ENCODE measurements around the gene GGA3.
A peak's percentile ranks its signal among the peaks of the same experiment; 100 is the strongest.
"Not testable (repeated sequence)": the region's sequence is repeated elsewhere in the genome, so short reads cannot be mapped to it uniquely, and the experiment has no call there.

GGA3 gene

DNA sequence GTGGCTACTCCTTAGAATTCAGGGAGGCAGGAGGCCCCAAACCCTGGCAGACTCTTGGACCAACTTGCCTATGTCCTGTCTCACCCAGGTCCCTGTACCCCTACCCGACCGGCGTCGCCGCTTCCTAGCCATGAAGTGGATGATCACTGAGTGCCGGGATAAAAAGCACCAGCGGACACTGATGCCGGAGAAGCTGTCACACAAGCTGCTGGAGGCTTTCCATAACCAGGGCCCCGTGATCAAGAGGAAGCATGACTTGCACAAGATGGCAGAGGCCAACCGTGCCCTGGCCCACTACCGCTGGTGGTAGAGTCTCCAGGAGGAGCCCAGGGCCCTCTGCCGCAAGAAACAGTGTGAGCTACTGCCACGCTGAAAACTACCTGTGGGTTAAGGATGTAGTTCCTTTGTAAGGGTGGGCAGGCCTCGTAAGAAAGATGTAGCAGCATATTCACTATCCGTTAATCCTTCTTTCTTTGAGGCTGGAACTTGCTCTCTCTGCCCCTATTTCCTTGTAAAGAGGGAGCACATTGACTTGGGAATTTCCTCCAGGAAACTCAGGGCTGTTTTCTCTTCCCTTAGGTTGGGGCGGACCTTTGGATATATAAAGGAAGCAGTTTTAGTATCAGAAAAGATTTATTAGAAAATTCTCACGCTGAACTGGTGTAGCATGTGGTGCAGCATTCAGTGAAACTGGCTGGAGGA, 4.4 kb upstream of the GGA3 start:
- DNase-seq (ENCODE audit: insufficient read length, low spot score) (no peak), FAIRE-seq (no peak)

GRCh38 chr17:75263055-75263454, 1.6 kb upstream of the GGA3 start:
- DNase-seq (ENCODE audit: insufficient read length, low spot score) (no peak), FAIRE-seq (no peak)
- TF ChIP-seq SPI1 (IDR thresholded peaks at IDR 0.05; ENCODE audit: low read depth, low read length) (no peak), PAX5 (IDR thresholded peaks at IDR 0.05; ENCODE audit: insufficient read depth, low read length, severe bottlenecking) (no peak), POU2F2 (IDR thresholded peaks at IDR 0.05; ENCODE audit: low read depth, low read length) (no peak), TAF1 (IDR thresholded peaks at IDR 0.05; ENCODE audit: low read depth, low read length) (no peak), POLR2AphosphoS5 (IDR thresholded peaks at IDR 0.05; ENCODE audit: low read depth, low read length) (no peak)

More for the DNA sequence above, 4.4 kb upstream of the GGA3 start:
- TF ChIP-seq POLR2A (IDR thresholded peaks at IDR 0.05; ENCODE audit: low read depth, low read length) (no peak), PAX5 (IDR thresholded peaks at IDR 0.05; ENCODE audit: insufficient read depth, low read length, severe bottlenecking) (no peak), TAF1 (IDR thresholded peaks at IDR 0.05; ENCODE audit: low read depth, low read length) (no peak), POLR2AphosphoS5 (IDR thresholded peaks at IDR 0.05; ENCODE audit: low read depth, low read length) (no peak), POU2F2 (IDR thresholded peaks at IDR 0.05; ENCODE audit: low read depth, low read length) (no peak), SPI1 (IDR thresholded peaks at IDR 0.05; ENCODE audit: low read depth, low read length) (no peak)

GRCh38 chr17:75262112-75262606, 753 bp upstream of the GGA3 start:
- TF ChIP-seq POU2F2 (IDR thresholded peaks at IDR 0.05; ENCODE audit: low read depth, low read length) = no peak
- TF ChIP-seq PAX5 (IDR thresholded peaks at IDR 0.05; ENCODE audit: insufficient read depth, low read length, severe bottlenecking) = no peak
- TF ChIP-seq SPI1 (IDR thresholded peaks at IDR 0.05; ENCODE audit: low read depth, low read length) = no peak
- no peak for TF ChIP-seq TAF1 (IDR thresholded peaks at IDR 0.05; ENCODE audit: low read depth, low read length)
- no peak for TF ChIP-seq POLR2AphosphoS5 (IDR thresholded peaks at IDR 0.05; ENCODE audit: low read depth, low read length)
- no peak for TF ChIP-seq POLR2A (IDR thresholded peaks at IDR 0.05; ENCODE audit: low read depth, low read length)
- DNase-seq (ENCODE audit: insufficient read length, low spot score) (no peak), FAIRE-seq (peak; percentile 66)

DNA sequence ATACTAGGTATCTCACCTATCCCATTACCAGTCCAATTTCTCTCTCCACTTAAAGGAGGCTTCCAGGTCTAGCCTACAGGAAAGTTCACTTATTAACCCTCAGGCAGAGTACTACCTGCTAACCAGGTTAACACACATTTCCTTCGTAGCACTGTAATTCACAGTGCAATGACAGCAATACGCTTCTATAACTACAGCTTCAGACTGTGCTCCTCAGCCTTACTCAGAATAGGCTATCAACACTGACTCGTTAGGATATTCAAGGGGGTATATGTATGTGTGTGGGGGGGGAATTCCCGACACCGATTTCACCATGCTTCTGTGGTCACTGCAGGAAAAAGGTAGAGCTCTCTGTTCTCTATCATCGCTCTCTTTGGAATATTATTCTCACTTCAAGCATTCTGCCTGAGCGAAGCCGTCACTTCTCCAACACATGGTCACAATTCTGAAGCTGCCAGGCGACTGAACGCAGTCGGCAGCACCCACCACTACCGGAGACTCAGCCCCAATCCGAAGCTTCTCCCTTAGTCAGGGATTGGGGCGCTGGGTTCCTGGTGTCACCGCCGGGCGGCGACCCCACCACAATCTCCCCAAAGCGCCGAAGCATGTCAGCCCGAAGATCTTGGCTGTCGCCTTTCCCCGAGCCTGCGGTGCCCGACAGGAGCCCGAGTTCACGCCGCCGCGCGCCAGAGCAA, 618 bp downstream of the GGA3 start:
- TF ChIP-seq POLR2AphosphoS5 (IDR thresholded peaks at IDR 0.05; ENCODE audit: low read depth, low read length) = peak; percentile 50; the same call in 1 of the 2 replicates
- TF ChIP-seq TAF1 (IDR thresholded peaks at IDR 0.05; ENCODE audit: low read depth, low read length) = peak; percentile 26; the same call in 1 of the 2 replicates
- TF ChIP-seq POLR2A (IDR thresholded peaks at IDR 0.05; ENCODE audit: low read depth, low read length) = peak; percentile 50; the same call in 1 of the 2 replicates
- no peak for TF ChIP-seq POU2F2 (IDR thresholded peaks at IDR 0.05; ENCODE audit: low read depth, low read length)
- no peak for DNase-seq (ENCODE audit: insufficient read length, low spot score)
- FAIRE-seq = peak; percentile 66

DNA sequence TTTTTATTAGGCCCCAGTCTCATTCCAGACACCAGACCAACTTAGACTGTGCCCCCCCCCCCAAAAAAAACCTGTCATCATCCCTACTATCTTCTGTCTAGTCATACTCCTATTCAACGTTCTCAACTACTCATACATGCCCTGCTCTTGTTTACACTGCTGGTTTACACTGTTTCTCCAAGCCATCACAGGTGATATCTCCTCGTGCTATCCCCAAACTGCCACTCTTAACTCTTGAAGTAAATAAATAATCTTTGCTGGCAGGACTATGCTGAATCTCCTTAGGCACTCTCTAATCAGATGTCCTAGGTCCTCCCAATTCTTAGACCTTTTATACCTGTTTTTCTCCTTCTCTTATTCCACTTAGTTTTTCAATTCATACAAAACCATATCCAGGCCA, 4.2 kb downstream of the GGA3 start:
- not testable (repeated sequence) for FAIRE-seq; DNase-seq (ENCODE audit: insufficient read length, low spot score)

DNA sequence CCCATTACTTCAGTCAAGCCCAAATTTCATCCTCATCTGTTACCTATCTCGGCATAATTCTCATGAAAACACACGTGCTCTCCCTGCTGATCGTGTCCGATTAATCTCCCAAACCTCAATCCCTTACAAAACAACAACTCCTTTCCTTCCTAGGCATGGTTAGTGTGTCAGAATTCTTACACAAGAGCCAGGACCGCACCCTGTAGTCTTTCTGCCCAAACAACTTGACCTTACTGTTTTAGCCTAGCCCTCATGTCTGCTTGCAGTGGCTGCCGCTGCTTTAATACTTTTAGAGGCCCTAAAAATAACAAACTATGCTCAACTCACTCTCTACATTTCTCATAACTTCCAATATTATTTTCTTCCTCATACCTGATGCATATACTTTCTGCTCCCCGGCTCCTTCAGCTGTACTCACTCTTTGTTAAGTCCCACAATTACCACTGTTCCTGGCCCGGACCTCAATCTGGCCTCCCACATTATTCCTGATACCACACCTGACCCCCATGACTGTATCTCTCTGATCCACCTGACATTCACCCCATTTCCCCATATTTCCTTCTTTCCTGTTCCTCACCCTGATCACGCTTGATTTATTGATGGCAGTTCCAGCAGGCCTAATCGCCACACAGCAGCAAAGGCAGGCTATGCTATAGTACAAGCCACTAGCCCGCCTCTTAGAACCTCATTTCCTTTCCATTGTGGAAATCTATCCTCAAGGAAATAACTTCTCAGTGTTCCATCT, 5.3 kb downstream of the GGA3 start:
- FAIRE-seq; DNase-seq (ENCODE audit: insufficient read length, low spot score): not testable (repeated sequence)

DNA sequence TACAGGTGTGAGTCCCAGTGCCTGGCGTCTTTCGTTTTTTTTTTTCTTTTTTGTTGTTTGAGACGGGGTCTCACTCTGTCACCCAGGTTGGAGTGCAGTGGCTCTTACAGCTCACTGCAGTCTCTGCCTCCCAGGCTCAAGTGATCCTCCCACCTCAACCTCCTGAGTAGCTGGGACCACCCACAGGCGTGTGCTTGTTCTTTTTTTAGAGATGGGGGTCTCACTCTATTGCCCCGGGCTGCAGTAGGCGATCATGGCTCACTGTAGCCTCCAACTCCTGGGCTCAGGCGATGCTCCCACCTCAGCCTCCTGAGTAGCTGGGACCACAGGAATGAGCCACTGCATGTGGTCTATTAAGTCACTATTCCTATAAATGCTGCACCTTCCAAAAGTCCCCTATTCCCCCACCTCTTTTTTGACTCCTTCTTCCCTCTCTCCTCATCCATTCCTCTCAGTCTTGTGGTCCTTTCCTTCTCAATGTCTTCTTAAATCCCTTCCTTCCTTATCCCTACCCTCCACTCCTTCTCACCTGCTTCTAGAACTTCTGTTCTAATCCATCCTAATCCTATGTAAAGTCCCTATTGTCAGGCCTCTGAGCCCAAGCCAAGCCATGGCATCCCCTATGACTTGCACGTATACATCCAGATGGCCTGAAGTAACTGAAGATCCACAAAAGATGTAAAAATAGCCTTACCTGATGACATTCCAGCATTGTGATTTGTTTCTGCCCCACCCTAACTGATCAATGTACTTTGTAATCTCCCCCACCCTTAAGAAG, 9.2 kb downstream of the GGA3 start:
- no peak for FAIRE-seq
- no peak for TF ChIP-seq POU2F2 (IDR thresholded peaks at IDR 0.05; ENCODE audit: low read depth, low read length)
- TF ChIP-seq POLR2AphosphoS5 (IDR thresholded peaks at IDR 0.05; ENCODE audit: low read depth, low read length) = no peak
- no peak for TF ChIP-seq PAX5 (IDR thresholded peaks at IDR 0.05; ENCODE audit: insufficient read depth, low read length, severe bottlenecking)
- no peak for TF ChIP-seq POLR2A (IDR thresholded peaks at IDR 0.05; ENCODE audit: low read depth, low read length)
- no peak for TF ChIP-seq SPI1 (IDR thresholded peaks at IDR 0.05; ENCODE audit: low read depth, low read length)
- TF ChIP-seq TAF1 (IDR thresholded peaks at IDR 0.05; ENCODE audit: low read depth, low read length) = no peak
- no peak for DNase-seq (ENCODE audit: insufficient read length, low spot score)

DNA sequence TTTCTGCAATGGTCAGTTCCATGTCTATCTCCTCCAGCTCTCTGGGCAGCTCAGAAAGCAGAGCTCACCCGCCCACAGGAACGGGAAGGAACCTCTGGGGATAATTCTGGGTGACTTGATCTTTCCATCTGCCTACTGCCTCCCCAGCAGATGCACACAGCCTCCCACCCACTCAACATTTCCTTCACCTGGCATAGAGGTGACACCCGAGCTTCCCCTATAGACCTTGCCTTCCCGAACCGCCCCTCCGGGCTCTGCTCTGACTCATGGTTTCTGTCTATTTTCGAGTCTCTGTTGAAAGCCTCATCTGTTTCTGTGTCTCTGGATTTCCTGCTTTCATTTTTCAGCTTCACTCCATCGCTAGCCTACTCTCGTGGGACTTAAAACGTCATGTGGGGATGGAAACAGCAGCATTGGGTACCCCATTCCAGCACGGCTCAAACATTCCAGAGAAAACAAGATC, 11.4 kb downstream of the GGA3 start:
- TF ChIP-seq PAX5 (IDR thresholded peaks at IDR 0.05; ENCODE audit: insufficient read depth, low read length, severe bottlenecking) (no peak), TAF1 (IDR thresholded peaks at IDR 0.05; ENCODE audit: low read depth, low read length) (no peak), SPI1 (IDR thresholded peaks at IDR 0.05; ENCODE audit: low read depth, low read length) (no peak), POU2F2 (IDR thresholded peaks at IDR 0.05; ENCODE audit: low read depth, low read length) (no peak), POLR2A (IDR thresholded peaks at IDR 0.05; ENCODE audit: low read depth, low read length) (no peak), POLR2AphosphoS5 (IDR thresholded peaks at IDR 0.05; ENCODE audit: low read depth, low read length) (no peak; the same call in 1 of the 2 replicates)
- DNase-seq (ENCODE audit: insufficient read length, low spot score) = peak; percentile 71
- FAIRE-seq = peak; percentile 72

DNA sequence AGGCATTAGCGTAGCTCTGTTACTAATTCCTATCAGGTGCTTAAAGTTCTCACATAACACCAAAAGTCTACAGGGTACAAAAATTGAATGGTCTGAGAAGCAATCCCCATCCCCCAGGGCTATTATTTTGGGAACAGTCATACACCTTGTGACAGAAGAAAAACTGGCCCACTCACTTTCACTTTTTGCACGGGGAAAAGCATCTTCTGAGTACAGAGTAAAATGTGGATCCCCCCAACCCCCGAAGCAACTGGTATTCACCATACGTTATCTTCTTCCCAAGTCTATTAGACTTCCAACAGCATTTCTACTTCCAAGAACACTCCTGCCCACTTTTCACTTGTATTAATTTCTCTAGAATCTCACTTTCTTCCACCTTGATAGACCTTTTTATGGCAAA, 11.8 kb downstream of the GGA3 start:
- DNase-seq (ENCODE audit: insufficient read length, low spot score) = no peak
- FAIRE-seq = peak; percentile 23
- TF ChIP-seq PAX5 (IDR thresholded peaks at IDR 0.05; ENCODE audit: insufficient read depth, low read length, severe bottlenecking) (no peak), POLR2AphosphoS5 (IDR thresholded peaks at IDR 0.05; ENCODE audit: low read depth, low read length) (no peak), POU2F2 (IDR thresholded peaks at IDR 0.05; ENCODE audit: low read depth, low read length) (no peak), TAF1 (IDR thresholded peaks at IDR 0.05; ENCODE audit: low read depth, low read length) (no peak), SPI1 (IDR thresholded peaks at IDR 0.05; ENCODE audit: low read depth, low read length) (no peak), POLR2A (IDR thresholded peaks at IDR 0.05; ENCODE audit: low read depth, low read length) (no peak)

All from GM12891 (cell line).